ENCODE measurements around the gene STK26. TPM values are rescaled to one million over a fixed set of nuclear protein-coding genes. Genes with fewer than 3 reads are reported as not detected.
"Not testable (repeated sequence)": the region's sequence is repeated elsewhere in the genome, so short reads cannot be mapped to it uniquely, and the experiment has no call there.

STK26 gene
- total RNA-seq, 1 donor from 2014 or later = 0.33 TPM

- no peak for DNase-seq (ENCODE audit: low read depth, low spot score)
Measured at GRCh38 chrX:132093239-132093860, 70.2 kb downstream of the STK26 start.

GRCh38 chrX:132094164-132094563, 71.1 kb downstream of the STK26 start:
- no peak for DNase-seq (ENCODE audit: low read depth, low spot score)

GRCh38 chrX:132098704-132099103, 75.6 kb downstream of the STK26 start:
- DNase-seq (ENCODE audit: low read depth, low spot score) = not testable (repeated sequence)

- DNase-seq (ENCODE audit: low read depth, low spot score) = no peak
Measured at GRCh38 chrX:132101206-132101605, 78.1 kb downstream of the STK26 start.

- DNase-seq (ENCODE audit: low read depth, low spot score) = no peak
Measured at GRCh38 chrX:132101799-132102198, 78.7 kb downstream of the STK26 start.

GRCh38 chrX:132107291-132107690, 84.2 kb downstream of the STK26 start:
- DNase-seq (ENCODE audit: low read depth, low spot score) = no peak

GRCh38 chrX:132114607-132115006, 91.5 kb downstream of the STK26 start:
- DNase-seq (ENCODE audit: low read depth, low spot score) = no peak

- DNase-seq (ENCODE audit: low read depth, low spot score) = no peak
Measured at GRCh38 chrX:132115792-132116191, 92.7 kb downstream of the STK26 start.

GRCh38 chrX:132118358-132118757, 95.3 kb downstream of the STK26 start:
- DNase-seq (ENCODE audit: low read depth, low spot score) = no peak

GRCh38 chrX:132119283-132119682, 96.2 kb downstream of the STK26 start:
- no peak for DNase-seq (ENCODE audit: low read depth, low spot score)

- DNase-seq (ENCODE audit: low read depth, low spot score) = no peak
Measured at GRCh38 chrX:132119821-132120515, 96.9 kb downstream of the STK26 start.

- no peak for DNase-seq (ENCODE audit: low read depth, low spot score)
Measured at GRCh38 chrX:132120913-132121312, 97.8 kb downstream of the STK26 start.

Other genes starting within 250 kb of the STK26 start
- not detected in 2 replicates for gene FRMD7, start 104.7 kb downstream of the STK26 start, total RNA-seq
- 15.5 and 20.7 TPM in 2 replicates for gene RAP2C, start 196.1 kb downstream of the STK26 start, total RNA-seq